NCI-H2081 (cell line): ENCODE data around the gene CKAP5.

Source experiments
- DNase-seq, 2 experiments: peaks; one replicate each; lab custom pipeline; 2025; lab: John Stamatoyannopoulos, UW

Gene CKAP5

DNA sequence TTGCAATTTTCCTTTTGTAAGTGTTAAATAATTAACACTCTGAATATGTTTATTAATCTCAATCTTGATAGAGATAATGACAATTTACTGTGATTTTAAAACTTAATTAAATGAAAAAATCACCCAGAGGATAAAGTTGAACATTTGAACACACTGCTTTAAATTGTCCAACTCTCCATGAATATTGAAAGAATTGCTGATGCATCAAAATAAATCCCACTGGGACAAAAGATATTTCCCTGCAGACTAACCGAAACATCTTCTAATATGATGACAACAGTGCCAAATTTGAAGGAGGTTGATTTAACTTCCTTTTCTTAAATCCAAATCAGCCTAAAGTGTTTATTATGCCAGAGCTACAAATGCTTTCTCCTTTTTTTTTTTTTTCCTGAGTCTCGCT, 79.4 kb downstream of the CKAP5 start:
- DNase-seq = no peak

DNA sequence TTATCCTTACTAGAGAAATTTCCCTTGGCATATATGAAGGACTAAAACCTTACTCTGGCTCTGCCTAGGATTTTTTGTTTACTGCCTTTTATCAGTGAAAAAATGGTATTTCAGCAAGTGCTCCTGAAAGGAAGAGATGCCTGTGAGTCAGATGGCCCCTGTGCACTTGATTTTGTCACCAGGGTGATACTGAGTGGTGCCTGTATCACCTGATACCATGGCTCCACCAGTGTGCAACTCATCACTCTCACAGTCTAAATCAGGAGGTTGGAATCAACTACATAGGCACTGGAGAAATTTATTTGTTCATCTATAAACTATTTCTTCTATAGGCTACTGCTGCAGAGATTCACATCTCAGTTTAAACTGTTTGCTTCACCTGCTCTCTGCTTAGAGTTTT, 83.8 kb downstream of the CKAP5 start:
- no peak for DNase-seq

DNA sequence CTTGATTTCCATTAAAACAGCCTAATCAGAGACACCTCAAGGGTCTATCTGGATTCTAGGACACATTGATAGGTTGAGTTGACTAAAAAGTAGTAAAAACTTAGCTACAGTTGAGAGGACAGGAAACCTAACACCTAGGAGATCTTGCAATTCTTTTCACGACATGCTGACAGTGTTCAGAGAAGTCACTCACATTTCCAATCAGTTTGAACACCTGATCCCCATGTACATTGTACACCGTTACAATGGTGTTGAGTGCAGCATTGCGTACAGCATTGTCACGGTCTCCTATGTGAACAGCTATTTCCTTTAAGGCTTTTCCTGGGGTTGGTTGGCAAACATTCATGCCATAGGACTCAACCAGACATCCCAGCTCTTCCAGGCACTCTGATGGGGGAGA, 84.3 kb downstream of the CKAP5 start:
- no peak for DNase-seq

DNA sequence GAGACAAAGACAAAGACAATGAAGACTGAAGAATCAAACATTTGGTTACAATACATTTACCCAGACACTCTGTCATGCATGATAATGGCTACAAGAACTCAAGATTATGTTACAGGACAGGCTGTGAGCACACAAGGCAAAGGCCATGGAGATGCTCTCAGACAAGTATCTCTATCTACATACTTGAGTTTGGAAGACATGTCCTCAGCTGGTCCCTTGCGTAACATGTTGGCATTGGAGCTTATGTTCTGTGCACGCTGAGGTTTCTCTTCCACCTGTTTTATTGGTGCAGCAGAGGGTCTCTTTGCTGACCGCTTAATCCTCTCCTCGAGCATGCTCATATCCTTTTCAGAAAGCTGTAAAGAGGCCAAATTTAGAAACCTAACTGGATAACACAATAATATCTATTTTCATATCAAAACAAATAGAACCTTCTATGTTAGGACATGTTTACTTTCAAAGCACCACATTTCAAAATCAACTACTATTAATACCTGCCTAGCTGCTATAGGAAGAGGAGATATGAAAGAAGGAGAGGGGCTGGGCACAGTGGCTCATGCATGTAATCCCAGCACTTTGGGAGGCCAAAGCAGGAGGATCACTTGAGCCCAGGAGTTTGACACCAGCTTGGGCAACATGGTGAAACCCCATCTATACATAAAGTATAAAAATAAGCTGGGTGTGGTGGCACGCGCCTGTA, 85.5 kb downstream of the CKAP5 start:
- no peak for DNase-seq

DNA sequence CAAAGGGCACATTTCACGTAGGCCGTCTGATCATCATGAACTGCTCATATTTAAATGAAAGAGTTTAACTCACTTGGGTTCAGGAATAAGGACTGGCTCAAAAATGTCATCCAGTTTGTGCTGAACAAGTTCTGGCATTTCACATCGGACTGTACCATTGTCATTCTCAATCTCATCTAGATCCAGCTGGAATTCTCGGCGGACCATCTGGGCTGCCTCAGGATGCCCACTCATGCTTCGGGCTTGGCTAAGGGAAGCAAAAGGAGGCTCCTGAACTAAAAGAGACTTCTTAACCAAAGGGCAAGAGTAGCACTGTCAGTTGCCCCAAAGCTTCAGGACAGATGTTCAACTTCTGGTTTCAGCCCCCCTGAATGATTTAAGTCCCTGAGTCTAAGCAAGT, 86.9 kb downstream of the CKAP5 start:
- DNase-seq = no peak

DNA sequence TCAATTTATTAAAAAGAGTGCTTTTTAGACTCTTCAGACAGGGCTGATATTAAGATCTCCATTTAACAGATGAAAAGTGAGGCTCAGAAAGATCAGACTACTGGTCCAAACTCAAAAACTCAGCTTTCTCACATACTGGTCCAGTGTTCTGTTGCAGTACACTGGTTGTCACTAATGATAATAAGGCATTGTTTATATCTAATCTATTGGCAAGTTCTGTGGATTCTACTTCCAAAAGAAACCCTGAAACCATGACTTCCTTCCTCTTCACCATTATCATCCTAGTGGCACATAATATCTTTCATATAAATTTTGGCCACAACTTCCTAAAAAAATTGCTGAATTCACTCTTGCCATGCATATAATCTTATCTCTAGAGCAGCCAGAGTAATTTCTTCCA, 90.1 kb downstream of the CKAP5 start:
- DNase-seq = no peak

DNA sequence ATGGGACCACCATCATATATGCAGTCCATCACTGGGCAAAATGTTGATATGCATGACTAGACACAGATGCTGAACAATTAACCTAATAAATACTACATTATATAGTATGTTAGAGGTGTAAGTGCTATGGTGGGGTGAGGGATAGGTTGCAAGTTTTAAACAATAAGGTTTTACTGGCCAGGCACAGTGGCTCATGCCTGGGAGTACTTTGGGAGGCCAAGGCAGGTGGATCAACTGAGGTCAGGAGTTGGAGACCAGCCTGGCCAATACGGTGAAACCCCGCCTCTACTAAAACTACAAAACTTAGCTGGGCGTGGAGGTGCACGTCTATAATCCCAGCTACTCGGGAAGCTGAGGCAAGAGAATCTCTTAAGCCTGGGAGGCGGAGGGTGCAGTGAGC, 98.9 kb downstream of the CKAP5 start:
- DNase-seq = no peak

DNA sequence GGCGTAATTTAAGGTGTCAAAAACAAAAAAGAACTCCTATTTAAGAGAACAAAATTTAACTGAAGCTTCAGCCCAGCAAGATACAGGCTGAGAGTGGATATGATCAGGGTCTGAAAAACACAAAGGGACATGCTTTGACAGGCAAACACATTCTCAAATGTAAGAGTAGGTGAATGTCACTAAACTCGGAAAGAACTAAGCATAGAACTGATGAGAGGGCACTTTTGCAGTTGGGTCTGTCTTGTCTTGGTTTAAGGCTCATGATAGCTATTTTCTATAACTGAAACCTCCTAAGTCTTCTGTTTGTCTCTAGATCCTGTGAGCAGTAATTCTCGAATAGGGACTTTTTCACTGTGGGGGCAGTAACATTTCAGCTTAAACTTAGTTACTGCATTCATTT, 100.1 kb downstream of the CKAP5 start:
- no peak for DNase-seq

DNA sequence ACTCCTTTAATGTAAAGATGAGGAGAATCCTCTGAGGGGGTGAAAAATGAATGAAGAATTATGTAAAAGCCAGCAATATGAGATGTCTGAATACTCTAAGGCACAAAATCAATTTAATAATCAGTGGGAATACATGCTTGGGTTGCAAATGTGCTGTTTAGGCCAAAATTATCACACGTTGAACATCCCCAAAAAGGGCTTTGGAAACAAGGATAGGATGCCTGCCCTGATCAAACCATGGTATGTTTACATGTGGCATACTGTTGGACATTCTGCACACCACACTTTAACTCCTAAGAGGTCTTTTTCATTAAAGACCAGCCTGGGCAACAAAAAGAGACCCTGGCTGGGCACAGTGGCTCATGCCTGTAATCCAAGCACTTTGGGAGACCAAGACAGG, 100.8 kb downstream of the CKAP5 start:
- no peak for DNase-seq

DNA sequence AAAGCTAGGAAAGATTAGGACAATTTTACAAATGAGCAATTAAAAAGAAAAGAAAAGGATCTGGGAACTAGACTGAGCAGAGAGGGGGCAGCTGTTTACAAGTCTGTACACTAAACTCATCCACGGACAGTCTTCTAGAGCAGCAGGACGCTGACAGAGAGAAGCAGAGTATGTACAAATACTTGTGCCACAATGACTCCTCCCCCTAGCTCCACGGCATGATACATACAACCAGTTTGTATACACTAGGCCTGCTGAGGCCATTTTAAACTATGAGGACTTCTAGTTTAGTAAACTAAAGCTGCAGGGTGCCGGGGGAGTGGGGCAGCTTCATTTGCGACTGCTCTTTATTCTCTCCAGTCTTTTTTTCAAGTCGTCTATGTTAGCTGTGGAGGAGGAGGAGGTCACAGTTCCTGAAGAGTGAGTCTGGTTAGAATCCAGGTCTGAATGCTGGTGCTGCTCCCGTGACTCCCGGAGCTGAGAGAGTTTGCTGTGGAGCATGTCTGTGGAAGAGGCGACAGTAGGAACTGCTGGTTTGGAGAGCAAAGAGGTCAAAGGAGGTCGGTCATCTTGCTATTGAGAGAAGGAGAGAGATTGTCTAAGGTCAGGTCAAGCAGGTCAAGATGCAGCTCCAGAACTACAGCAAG, 102.3 kb downstream of the CKAP5 start:
- peak; percentile 10 to 32 for DNase-seq

DNA sequence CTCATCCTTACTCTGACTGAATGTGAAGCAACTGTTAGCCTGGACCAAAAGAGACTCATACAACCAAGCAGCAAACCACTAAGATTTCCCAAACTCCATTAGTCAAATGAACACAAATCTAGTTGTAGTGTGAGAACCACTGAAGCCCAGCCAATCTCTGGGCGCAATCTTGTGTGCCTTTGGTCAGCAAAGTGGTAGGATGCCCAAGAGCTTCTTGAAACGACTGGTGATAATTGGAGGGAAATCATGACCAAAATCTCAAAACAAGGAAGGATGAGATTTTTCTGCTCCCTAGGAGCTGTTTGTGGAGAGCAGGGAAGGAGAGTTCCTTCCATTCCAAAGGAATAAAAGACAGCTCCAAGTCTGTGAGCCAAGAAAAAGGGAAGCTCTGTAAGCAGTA, 103.0 kb downstream of the CKAP5 start:
- no peak for DNase-seq

DNA sequence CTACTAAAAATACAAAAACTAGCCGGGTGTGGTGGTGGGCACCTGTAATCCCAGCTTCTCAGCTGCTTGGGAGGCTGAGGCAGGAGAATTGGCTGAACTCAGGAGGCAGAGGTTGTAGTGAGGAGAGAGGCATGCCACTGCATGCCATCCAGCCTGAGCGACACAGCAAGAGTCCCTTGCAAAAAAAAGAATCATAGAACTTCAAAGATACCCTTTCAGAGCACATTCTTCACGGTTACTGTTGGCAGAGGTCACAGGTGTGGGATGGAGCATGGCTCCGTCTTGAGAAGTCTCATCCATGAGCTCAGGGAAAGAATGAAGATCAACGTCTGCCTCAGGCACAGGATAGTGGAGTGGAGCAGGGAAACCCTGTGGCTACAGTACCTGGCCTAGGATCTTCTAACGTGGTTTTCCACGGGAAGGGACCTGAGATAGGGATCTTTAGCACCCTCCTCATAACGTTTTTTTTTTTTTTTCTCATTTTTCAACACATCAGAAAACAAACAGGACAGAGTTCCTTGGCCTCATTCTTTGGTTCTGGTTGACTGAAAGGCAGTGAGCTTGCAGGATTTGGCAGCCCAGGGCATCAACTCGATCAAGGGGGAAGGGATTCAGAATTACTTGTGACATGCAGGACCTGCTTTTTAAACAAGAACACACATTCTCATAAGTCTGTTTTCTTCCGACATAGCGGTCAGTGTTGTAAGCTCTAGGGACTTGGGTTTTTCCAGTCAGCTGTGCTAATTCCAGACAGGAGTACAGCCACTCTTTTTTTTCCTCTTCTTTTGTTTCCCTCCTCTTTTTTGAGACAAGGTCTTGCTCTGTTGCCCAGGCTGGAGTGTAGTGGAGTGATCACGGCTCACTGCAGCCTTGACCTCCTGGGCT, 104.2 kb downstream of the CKAP5 start:
- no peak for DNase-seq

DNA sequence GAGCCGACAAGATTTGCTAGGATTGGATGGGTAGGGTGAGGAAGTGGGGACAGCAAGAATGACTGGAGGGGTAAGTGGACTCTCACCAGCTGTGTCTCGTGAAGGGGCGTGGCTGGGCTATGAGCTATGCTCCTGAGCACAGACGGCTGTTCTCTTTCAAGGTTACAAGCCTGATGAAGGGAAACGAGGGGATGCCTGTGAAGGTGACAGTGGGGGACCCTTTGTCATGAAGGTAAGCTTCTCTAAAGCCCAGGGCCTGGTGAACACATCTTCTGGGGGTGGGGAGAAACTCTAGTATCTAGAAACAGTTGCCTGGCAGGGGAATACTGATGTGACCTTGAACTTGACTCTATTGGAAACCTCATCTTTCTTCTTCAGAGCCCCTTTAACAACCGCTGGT, 107.2 kb downstream of the CKAP5 start:
- DNase-seq = no peak

DNA sequence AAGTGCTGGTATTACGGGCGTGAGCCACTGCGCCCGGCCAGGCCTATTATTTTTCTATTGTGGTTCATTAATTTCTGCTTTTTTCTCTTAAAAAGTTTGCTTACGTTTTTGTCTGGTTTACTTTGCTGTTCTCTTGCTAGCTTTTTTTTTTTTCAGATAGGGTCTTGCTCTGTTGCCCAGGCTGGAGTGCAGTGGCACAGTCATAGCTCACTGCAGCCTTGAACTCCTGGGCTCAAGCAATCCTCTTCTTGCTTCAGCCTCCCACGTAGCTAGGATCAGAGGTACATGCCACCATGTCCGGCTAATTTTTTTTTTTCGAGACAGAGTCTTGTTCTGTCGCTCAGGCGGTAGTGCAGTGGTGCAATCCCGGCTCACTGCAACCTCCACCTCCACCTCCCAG, 108.4 kb downstream of the CKAP5 start:
- DNase-seq = no peak

DNA sequence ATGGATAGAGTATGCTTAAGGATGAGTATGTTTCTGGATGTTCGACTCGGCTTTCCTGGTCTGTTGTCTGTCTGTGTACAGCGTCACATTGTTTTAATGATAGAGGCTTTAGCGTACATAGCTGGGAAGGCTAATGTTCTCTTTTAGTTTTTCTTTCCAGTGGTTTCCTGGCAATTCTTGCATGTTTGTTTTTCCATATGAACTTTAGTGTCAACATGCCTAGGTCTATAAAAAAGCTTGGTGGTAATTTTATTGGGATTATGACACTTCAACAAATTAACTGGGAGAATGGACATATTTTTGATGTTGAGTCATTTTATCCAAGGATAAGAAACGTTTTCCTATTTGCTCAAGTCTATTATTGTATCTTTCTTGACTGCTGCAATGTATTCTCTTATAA, 109.5 kb downstream of the CKAP5 start:
- DNase-seq = peak in 1 of 2 experiments; percentile 24

DNA sequence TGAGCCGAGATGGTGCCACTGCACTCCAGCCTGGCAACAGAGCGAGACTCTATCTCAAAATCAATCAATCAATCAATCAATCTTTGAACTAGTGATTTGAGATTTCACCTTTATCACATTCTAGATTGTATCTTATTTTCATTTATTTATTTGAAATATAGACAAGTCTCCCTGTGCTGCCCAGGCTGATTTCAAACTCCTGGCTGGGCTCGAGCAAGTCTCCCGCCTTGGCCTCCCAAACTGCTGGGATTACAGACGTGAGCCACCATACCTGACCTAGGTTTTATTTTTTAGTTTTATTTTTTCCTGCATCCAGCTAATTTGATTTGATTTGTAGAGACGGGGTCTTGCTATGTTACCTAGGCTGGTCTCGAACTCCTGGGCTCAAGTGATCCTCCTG, 109.9 kb downstream of the CKAP5 start:
- no peak for DNase-seq

DNA sequence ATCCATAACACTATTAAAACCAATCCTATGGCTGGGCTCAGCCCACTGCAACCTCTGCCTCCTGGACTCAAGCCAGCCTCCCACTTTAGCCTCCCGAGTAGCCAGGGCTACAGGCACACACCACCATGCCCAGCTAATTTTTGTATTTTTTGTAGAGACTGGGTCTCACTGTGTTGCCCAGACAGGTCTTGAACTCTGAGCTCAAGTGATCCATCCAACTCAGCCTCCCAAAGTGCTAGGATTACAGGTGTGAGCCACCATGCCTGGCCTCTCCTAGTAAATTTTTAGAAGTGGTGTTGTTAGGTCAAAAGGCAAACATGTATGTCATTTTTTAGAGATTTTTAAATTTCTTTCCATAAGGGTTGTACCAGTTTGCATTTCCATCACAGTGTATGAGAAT, 112.8 kb downstream of the CKAP5 start:
- DNase-seq = no peak

DNA sequence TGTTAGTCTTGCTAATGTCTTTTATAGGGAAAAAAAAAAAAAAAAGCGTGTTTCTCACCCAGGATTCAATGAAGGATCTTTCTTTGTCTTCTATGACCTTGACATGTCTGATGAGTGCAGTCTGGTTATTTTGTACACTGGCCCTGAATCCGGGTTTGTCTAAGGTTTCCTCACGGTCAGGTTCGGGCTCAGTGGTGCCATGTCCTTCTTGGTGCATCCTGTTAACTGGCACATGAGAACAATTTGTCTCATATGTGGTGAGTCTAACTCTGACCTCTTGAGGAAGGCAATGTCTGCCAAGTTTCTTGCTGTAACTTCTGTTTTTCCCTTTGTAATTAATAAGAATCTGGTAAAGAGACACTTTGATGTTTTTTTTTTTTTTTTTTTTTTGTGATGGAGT, 114.5 kb downstream of the CKAP5 start:
- no peak for DNase-seq

DNA sequence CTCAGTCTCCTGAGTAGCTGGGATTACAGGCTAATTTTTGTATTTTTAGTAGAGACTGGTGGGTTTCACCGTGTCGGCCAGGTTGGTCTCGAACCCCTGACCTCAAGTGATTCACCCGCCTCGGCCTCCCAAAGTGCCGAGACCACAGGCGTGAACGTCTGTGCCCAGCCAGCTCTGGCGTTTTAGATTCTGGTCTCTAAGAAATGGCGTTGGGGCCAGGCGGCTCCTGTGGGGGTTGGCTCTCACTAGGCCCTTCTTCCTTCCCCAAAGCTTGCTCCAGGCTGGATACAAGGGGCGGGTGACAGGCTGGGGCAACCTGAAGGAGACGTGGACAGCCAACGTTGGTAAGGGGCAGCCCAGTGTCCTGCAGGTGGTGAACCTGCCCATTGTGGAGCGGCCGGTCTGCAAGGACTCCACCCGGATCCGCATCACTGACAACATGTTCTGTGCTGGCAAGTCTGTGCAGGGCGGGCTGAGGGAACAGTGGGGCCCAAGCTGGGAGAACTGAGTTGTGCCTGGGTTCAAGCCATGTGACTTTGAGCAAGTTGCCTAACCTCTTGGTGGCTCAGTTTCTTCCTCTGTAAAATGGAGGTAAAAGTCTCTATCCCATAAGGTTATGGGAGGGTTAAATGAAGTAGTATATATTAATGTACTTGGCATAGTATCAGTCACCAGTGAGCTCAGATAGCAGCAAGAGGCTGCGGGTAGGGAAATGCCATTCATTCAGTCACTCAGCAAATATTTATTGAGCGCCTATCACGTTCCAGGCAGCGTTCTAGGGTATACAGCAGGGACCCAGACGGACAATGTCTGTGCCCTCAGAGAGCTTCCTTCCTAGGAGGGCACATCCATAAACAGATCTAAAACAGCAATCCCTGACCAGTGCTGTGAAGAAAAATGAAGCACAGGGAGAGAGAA, 116.7 kb downstream of the CKAP5 start:
- no peak for DNase-seq

DNA sequence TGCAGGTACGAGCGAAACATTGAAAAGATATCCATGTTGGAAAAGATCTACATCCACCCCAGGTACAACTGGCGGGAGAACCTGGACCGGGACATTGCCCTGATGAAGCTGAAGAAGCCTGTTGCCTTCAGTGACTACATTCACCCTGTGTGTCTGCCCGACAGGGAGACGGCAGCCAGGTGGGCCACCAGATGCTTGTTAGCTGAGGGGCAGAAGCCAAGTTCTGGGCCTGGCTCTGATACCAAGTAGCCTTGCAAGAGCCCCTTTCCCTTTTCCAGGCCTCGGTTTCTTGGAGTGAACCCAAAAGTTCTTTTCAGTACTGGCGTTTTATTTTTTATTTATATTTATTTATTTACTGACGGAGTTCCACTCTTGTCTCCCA, 117.4 kb downstream of the CKAP5 start:
- DNase-seq = no peak

DNA sequence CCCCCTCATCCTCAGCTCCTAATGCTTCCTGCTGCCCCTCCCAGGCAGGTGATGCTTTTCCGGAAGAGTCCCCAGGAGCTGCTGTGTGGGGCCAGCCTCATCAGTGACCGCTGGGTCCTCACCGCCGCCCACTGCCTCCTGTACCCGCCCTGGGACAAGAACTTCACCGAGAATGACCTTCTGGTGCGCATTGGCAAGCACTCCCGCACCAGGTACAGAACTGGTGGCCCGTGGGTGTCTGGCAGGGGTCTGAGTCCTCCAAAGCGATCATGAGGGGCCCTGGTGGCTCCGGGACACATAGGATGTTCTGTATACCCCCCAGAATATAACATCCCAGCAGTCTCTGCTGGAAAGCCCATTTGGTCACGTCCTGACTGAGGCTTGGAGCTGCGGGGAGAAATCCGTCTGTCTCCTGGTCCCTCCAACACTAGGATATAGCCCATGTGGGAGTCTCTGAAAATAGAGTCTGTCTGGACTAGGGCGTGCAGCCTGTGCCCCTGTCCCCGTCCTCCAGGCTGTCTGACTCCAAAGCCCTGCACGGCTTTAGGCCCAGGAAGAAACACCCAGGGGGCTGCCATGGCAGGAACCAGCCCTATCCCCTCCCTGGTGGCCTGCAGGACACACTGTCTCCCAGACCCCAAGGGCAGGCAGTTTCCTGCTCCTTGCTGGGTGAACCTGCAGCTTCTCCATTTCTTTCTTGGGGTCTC, 118.0 kb downstream of the CKAP5 start:
- no peak for DNase-seq
